ENCODE results near the gene INTS11. TPM values are rescaled to one million over a fixed set of nuclear protein-coding genes. Genes with fewer than 3 reads are reported as not detected.

The INTS11 gene
- polyA plus RNA-seq, 1 experiment: 52.8 TPM

DNA sequence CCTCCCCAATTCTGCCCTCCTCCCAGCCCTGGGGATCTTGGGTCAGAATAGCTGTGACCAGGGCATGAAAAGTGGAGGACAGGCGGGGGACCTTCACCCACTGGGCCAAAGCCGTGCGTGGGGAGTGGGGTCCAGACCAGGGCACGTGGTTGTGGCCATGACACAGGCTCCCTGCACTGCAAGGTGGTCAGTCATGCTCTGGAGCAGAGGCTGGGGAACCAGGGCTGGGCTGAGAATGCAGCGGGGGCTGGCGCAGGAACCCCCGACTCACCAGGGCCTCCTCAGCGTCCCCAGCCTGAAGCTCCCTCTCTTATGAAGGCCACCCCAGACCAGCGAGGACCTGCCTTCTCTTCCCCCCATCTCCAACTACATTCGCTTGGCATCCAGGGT lies 22.0 kb upstream of the INTS11 start:
- no peak for DNase-seq (ENCODE audit: low read depth, low spot score)
- Histone ChIP-seq H3K27ac (ENCODE audit: low read depth, low read length) (peak overlapping the region; percentile 11), H3K4me3 (ENCODE audit: low read depth, low read length) (peak overlapping the region; percentile 20; the same call in 1 of the 2 replicates)

DNA sequence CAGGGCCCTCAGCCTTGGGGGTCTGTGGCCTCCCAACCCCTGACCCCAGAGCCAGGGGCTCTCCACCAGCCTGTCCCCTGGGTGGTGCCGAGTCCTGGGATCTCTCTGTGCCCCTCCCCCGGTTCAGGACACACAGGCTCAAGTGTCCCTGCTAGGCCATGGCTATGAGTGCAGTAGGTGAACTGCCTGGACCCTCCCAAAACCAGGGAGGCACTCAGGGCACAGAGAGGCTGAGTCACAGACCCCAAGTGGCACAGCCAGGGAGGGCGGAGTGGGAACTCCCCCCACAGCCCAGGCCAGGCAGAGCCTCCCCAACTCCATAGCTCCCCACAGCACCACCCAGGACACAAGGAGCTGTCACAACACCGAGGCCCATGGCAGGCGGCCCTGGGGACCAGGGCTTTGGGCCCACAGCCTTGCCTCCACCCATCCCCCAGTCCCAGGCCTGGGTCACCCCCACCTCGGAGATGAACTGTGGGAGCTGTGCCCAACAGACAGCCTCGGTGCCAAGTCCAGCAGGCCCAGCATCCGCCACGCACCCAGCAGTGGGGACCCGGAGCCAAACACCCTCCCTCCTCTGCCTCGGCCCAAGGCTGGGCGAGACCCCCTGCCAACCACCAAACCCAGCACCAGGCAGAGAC lies 21.5 kb upstream of the INTS11 start:
- POLR2A ChIA-PET: no interaction called here
- Histone ChIP-seq H3K4me3 (ENCODE audit: low read depth, low read length) (no peak overlapping the region), H3K27me3 (ENCODE audit: control insufficient read depth, insufficient read depth, low read length) (no peaks in the 10 kb centered on the region), H3K27ac (ENCODE audit: low read depth, low read length) (peak overlapping the region; percentile 22), H3K9me3 (ENCODE audit: control insufficient read depth, insufficient read depth, low read length) (no peaks in the 10 kb centered on the region; the same call in 1 of the 2 replicates)
- TF ChIP-seq, protein P1, sequence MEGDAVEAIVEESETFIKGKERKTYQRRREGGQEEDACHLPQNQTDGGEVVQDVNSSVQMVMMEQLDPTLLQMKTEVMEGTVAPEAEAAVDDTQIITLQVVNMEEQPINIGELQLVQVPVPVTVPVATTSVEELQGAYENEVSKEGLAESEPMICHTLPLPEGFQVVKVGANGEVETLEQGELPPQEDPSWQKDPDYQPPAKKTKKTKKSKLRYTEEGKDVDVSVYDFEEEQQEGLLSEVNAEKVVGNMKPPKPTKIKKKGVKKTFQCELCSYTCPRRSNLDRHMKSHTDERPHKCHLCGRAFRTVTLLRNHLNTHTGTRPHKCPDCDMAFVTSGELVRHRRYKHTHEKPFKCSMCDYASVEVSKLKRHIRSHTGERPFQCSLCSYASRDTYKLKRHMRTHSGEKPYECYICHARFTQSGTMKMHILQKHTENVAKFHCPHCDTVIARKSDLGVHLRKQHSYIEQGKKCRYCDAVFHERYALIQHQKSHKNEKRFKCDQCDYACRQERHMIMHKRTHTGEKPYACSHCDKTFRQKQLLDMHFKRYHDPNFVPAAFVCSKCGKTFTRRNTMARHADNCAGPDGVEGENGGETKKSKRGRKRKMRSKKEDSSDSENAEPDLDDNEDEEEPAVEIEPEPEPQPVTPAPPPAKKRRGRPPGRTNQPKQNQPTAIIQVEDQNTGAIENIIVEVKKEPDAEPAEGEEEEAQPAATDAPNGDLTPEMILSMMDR (IDR thresholded peaks at IDR 0.05; ENCODE audit: low read depth, low read length): no peak
- DNase-seq (ENCODE audit: low read depth, low spot score): no peak
- CTCF ChIA-PET: interaction anchor here (0.7 kb wide), 1 partner anchor 27 kb away, joined by 3 read pairs; no protein-coding TSS in a partner anchor

More for the DNA sequence above, 22.0 kb upstream of the INTS11 start:
- ChIA-PET CTCF (no interaction called here), POLR2A (interaction anchor here (1.7 to 1.9 kb wide), 2 partner anchors 12 to 29 kb away, joined by 7 to 12 read pairs; partner anchors contain the start of genes AURKAIP1 and MXRA8)
- TF ChIP-seq, protein P1 (IDR thresholded peaks at IDR 0.05; ENCODE audit: low read depth, low read length): no peak
- Histone ChIP-seq H3K27me3 (ENCODE audit: control insufficient read depth, insufficient read depth, low read length) (no peaks in the 10 kb centered on the region), H3K9me3 (ENCODE audit: control insufficient read depth, insufficient read depth, low read length) (no peaks in the 10 kb centered on the region; the same call in 1 of the 2 replicates)

DNA sequence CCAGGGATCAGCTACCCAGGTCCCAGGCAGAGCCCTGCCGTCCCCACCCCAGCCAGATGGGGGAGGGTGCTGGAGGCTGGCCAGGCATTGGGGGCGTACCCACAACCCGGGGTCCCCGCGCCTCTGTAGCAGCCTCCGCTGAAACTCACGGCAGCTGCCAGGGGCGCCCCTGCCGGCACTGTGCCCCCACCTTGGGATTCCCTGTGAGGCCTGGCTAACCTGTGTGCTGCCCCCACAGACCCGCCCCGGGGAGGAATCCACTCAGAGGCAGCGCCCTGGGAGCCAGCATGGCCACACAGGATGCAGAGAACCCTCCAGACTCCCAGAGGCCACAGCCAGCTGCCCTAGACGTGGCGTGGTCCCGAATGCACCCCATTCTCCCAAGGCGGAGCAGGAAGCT lies 20.9 kb upstream of the INTS11 start:
- TF ChIP-seq, protein P1 (IDR thresholded peaks at IDR 0.05; ENCODE audit: low read depth, low read length): no peak
- DNase-seq (ENCODE audit: low read depth, low spot score): no peak
- no peaks in the 10 kb centered on the region for H3K27me3 ChIP-seq (ENCODE audit: control insufficient read depth, insufficient read depth, low read length)
- H3K27ac ChIP-seq (ENCODE audit: low read depth, low read length): peak overlapping the region; percentile 22
- ChIA-PET CTCF (interaction anchor here (0.6 to 2.1 kb wide), 3 partner anchors 10 to 51 kb away, joined by 3 to 6 read pairs (median 5); no protein-coding TSS in a partner anchor), POLR2A (no interaction called here)
- H3K4me3 ChIP-seq (ENCODE audit: low read depth, low read length): no peak overlapping the region
- no peaks in the 10 kb centered on the region; the same call in 1 of the 2 replicates for H3K9me3 ChIP-seq (ENCODE audit: control insufficient read depth, insufficient read depth, low read length)

DNA sequence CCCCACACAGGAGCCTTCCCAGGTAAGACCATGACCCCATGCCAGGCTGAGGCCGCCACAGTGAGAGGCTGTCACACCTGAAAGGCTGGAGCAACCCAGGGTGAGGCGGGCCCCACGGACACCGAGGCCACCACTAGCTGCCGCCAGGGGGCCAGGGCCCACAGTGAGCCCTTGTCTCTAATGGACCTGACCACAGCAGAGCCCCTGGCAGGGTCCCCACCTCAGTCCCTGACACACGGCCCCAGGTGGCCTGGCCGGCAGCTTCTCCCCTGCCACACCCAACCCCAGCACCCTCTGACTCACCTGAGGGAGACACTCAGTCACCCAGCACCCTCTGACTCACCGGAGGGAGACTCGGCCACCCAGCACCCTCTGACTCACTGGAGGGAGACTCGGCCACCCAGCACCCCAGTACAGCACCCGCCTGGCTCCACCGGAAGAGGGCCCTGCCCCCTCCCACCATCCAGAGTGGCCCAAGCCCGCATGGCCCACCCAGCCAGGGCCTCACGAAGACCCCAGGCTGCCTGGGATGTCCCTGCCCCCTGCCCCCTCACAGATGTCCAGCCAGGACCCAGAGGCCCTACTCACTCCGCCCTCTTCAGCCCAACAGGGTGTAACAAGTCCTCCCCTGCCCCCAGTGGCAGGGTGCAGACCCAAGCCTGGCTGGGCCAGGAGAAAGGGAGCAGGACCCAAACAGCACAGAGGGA lies 20.3 kb upstream of the INTS11 start:
- TF ChIP-seq, protein P1 (IDR thresholded peaks at IDR 0.05; ENCODE audit: low read depth, low read length): peak; percentile 26; the same call in 1 of the 2 replicates
- ChIA-PET POLR2A (interaction anchor here (0.6 to 0.7 kb wide), 2 partner anchors 30 to 185 kb away, joined by 3 read pairs; partner anchors contain the start of gene AURKAIP1), CTCF (interaction anchor here (0.6 to 2.1 kb wide), 2 partner anchors 9 to 52 kb away, joined by 5 to 6 read pairs; no protein-coding TSS in a partner anchor)
- H3K27ac ChIP-seq (ENCODE audit: low read depth, low read length): peak overlapping the region; percentile 21
- H3K27me3 ChIP-seq (ENCODE audit: control insufficient read depth, insufficient read depth, low read length): no peaks in the 10 kb centered on the region
- H3K4me3 ChIP-seq (ENCODE audit: low read depth, low read length): no peak overlapping the region
- no peaks in the 10 kb centered on the region; the same call in 1 of the 2 replicates for H3K9me3 ChIP-seq (ENCODE audit: control insufficient read depth, insufficient read depth, low read length)
- no peak for DNase-seq (ENCODE audit: low read depth, low spot score)
